GM10266 (cell line): ENCODE results near the gene PRKCH.

Experiments used
- DNase-seq: peaks from one replicate; pipeline ENCODE4 v3.0.0; 2012; ENCODE audit errors: extremely low spot score
- CTCF ChIP-seq: IDR thresholded peaks from 2 replicates; pipeline ENCODE4 v1.5.1; 2012; ENCODE audit warnings: mild to moderate bottlenecking, low read depth; ENCODE audit not compliant: control insufficient read depth, insufficient read depth; ENCODE audit errors: missing control alignments

The PRKCH gene

GRCh38 chr14:61545726-61546455 lies 224.5 kb downstream of the PRKCH start:
- no peak for DNase-seq
- no peak for TF ChIP-seq CTCF

- DNase-seq: no peak
- TF ChIP-seq CTCF: no peak
These were observed 226.0 kb downstream of the PRKCH start for GRCh38 chr14:61547186-61548069.

DNA sequence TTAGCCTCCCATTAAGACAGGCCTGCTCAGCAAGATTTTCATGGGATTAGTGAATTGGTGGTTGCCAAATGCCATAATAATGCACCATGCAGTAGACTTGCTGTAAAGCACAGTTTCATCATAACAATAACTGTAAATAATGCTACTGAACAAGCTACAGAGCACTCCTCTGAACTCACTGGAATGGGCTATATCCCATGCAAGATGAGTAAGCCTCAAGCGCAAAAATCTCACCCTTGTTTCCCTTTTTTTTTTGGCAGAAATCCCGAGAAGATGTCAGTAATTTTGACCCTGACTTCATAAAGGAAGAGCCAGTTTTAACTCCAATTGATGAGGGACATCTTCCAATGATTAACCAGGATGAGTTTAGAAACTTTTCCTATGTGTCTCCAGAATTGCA lies 228.0 kb downstream of the PRKCH start:
- DNase-seq: no peak
- no peak for TF ChIP-seq CTCF

GRCh38 chr14:61551384-61551783 lies 230.0 kb downstream of the PRKCH start:
- TF ChIP-seq CTCF: no peak
- no peak for DNase-seq

GRCh38 chr14:61552241-61552640 lies 230.9 kb downstream of the PRKCH start:
- DNase-seq: no peak
- TF ChIP-seq CTCF: no peak

- DNase-seq: no peak
- TF ChIP-seq CTCF: no peak
These were observed 232.6 kb downstream of the PRKCH start for GRCh38 chr14:61553730-61554641.
